ENCODE results near the gene ATXN10.

GRCh38 chr22:45842291-45842991 lies 170.8 kb downstream of the ATXN10 start:
- no peak for TF ChIP-seq POLR2A (IDR thresholded peaks at IDR 0.05)
- TF ChIP-seq, protein P1, sequence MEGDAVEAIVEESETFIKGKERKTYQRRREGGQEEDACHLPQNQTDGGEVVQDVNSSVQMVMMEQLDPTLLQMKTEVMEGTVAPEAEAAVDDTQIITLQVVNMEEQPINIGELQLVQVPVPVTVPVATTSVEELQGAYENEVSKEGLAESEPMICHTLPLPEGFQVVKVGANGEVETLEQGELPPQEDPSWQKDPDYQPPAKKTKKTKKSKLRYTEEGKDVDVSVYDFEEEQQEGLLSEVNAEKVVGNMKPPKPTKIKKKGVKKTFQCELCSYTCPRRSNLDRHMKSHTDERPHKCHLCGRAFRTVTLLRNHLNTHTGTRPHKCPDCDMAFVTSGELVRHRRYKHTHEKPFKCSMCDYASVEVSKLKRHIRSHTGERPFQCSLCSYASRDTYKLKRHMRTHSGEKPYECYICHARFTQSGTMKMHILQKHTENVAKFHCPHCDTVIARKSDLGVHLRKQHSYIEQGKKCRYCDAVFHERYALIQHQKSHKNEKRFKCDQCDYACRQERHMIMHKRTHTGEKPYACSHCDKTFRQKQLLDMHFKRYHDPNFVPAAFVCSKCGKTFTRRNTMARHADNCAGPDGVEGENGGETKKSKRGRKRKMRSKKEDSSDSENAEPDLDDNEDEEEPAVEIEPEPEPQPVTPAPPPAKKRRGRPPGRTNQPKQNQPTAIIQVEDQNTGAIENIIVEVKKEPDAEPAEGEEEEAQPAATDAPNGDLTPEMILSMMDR (IDR thresholded peaks at IDR 0.05): no peak
